ENCODE results near the gene AIMP2. TPM values are rescaled to one million over a fixed set of nuclear protein-coding genes. Genes with fewer than 3 reads are reported as not detected.

Gene AIMP2
- total RNA-seq, 1 experiment from 2014 or later: 65.1 TPM

GRCh38 chr7:6031567-6031966 lies 22.5 kb downstream of the AIMP2 start:
- Histone ChIP-seq H3K36me3 (ENCODE audit: low read depth) (peaks cover 56% of the 10 kb centered on the region), H3K79me2 (ENCODE audit: low read depth) (no peaks in the 10 kb centered on the region), H3K27ac (no peak overlapping the region), H3K4me1 (replicated peaks; ENCODE audit: insufficient read depth) (no peaks in the 10 kb centered on the region), H3K9me2 (ENCODE audit: insufficient read depth) (no peaks in the 10 kb centered on the region), H2AFZ (no peak overlapping the region), H3K27me3 (ENCODE audit: insufficient read depth, low read depth) (no peaks in the 10 kb centered on the region), H4K20me1 (ENCODE audit: insufficient read depth) (peaks cover 12% of the 10 kb centered on the region; the same call in 1 of the 2 replicates), H3F3A (ENCODE audit: insufficient read depth, low read depth) (peaks cover 23% of the 10 kb centered on the region), H3K4me3 (no peak overlapping the region), H3K4me2 (no peak overlapping the region), H3K9me3 (ENCODE audit: insufficient read depth, low read depth) (no peaks in the 10 kb centered on the region)
- intact Hi-C loops (cut with micrococcal nuclease; ENCODE audit: unreplicated experiment): no loop called here
- DNase-seq: no peak
- CTCF ChIA-PET: no interaction called here
- TF ChIP-seq CTCF (conservative IDR thresholded peaks at IDR 0.05) (no peak), EZH2 (IDR thresholded peaks at IDR 0.05; ENCODE audit: low read depth) (no peak)
- no TSS peak for BruUV-seq (replicated peaks)
- POLR2A ChIA-PET (ENCODE audit: unreplicated experiment): interaction anchor here (0.6 kb wide), 1 partner anchor 23 kb away, joined by 7 read pairs; the partner anchor contains the start of genes AIMP2 and PMS2

DNA sequence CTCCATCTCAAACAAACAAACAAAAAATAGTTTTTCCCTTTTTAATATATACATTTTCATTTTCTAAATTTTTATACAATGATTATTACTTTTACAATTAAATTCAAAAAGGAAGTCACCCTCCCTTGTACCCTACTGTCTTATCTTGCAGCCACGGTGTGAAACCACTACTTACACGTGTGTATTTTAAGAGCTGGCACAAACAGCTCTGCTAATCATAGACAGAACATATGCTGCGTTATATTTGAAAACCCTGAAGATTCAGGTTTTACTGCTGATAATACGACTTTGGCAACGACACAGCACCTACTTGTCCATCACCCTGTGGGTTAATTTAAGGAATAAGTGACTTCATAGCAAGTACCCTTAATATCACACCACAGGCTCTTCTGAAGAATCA lies 23.1 kb downstream of the AIMP2 start:
- H3K4me1 ChIP-seq (replicated peaks; ENCODE audit: insufficient read depth): no peaks in the 10 kb centered on the region
- no peak overlapping the region for H3K27ac ChIP-seq
- no peaks in the 10 kb centered on the region for H3K79me2 ChIP-seq (ENCODE audit: low read depth)
- no peak for DNase-seq
- no peak overlapping the region for H3K4me2 ChIP-seq
- BruUV-seq (replicated peaks): no TSS peak
- TF ChIP-seq CTCF (conservative IDR thresholded peaks at IDR 0.05): no peak
- no peak for TF ChIP-seq EZH2 (IDR thresholded peaks at IDR 0.05; ENCODE audit: low read depth)
- no peaks in the 10 kb centered on the region for H3K9me2 ChIP-seq (ENCODE audit: insufficient read depth)
- H4K20me1 ChIP-seq (ENCODE audit: insufficient read depth): peaks cover 12% of the 10 kb centered on the region; the same call in 1 of the 2 replicates
- H3K9me3 ChIP-seq (ENCODE audit: insufficient read depth, low read depth): no peaks in the 10 kb centered on the region
- H2AFZ ChIP-seq: no peak overlapping the region
- H3K36me3 ChIP-seq (ENCODE audit: low read depth): peaks cover 51% of the 10 kb centered on the region
- H3F3A ChIP-seq (ENCODE audit: insufficient read depth, low read depth): peaks cover 17% of the 10 kb centered on the region
- ChIA-PET CTCF (interaction anchor here (0.6 kb wide), 1 partner anchor 166 kb away, joined by 4 read pairs; no protein-coding TSS in a partner anchor), POLR2A (ENCODE audit: unreplicated experiment) (no interaction called here)
- H3K4me3 ChIP-seq: no peak overlapping the region
- intact Hi-C loops (cut with micrococcal nuclease; ENCODE audit: unreplicated experiment): no loop called here
- no peaks in the 10 kb centered on the region for H3K27me3 ChIP-seq (ENCODE audit: insufficient read depth, low read depth)

DNA sequence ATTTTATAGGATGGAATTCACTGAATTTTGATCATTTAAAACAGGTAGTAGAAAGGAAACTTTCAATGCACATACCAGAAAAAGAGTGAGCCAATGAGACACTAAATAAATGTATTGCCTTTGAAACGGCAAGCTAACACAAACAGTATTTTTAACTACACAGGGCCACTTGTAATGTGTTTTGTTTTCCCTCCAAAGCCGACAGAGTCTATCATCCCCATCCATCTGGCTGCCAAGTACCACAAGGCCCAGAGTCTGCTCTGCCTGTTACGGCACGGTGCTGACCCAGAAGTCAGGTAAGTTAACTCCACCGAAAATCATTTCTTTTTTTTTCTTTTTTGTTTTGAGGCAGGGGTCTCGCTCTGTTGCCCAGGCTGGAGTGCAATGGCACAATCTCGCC lies 23.6 kb downstream of the AIMP2 start:
- no peak overlapping the region for H3K4me2 ChIP-seq
- no peaks in the 10 kb centered on the region for H3K4me1 ChIP-seq (replicated peaks; ENCODE audit: insufficient read depth)
- no peak overlapping the region for H2AFZ ChIP-seq
- peaks cover 12% of the 10 kb centered on the region; the same call in 1 of the 2 replicates for H4K20me1 ChIP-seq (ENCODE audit: insufficient read depth)
- ChIA-PET CTCF (interaction anchor here (0.5 to 0.7 kb wide), 3 partner anchors 25 to 315 kb away, joined by 3 to 4 read pairs (median 4); no protein-coding TSS in a partner anchor), POLR2A (ENCODE audit: unreplicated experiment) (no interaction called here)
- H3K27ac ChIP-seq: no peak overlapping the region
- H3K27me3 ChIP-seq (ENCODE audit: insufficient read depth, low read depth): no peaks in the 10 kb centered on the region
- no peak for TF ChIP-seq CTCF (conservative IDR thresholded peaks at IDR 0.05)
- no peak for TF ChIP-seq EZH2 (IDR thresholded peaks at IDR 0.05; ENCODE audit: low read depth)
- H3K36me3 ChIP-seq (ENCODE audit: low read depth): peaks cover 51% of the 10 kb centered on the region
- intact Hi-C loops (cut with micrococcal nuclease; ENCODE audit: unreplicated experiment): no loop called here
- peaks cover 13% of the 10 kb centered on the region for H3F3A ChIP-seq (ENCODE audit: insufficient read depth, low read depth)
- H3K9me2 ChIP-seq (ENCODE audit: insufficient read depth): no peaks in the 10 kb centered on the region
- H3K9me3 ChIP-seq (ENCODE audit: insufficient read depth, low read depth): no peaks in the 10 kb centered on the region
- no peak overlapping the region for H3K4me3 ChIP-seq
- DNase-seq: no peak
- no TSS peak for BruUV-seq (replicated peaks)
- H3K79me2 ChIP-seq (ENCODE audit: low read depth): no peaks in the 10 kb centered on the region
